Head of caudate nucleus (tissue), 42 donors: Measurements from ENCODE around the gene NFIB.

ENCODE experiments used
- DNase-seq, 42 donors: peaks; one replicate each; pipeline versions ENCODE4 v3.0.0 to v3.0.0-alpha.2; 2020 to 2021; ENCODE audit warnings: mixed read lengths in 7 of 42
- intact Hi-C: fragments of 100-400 bp; cut with DNase I; formaldehyde crosslinking; loops from one replicate; pipeline ENCODE4 v1.15.0; 2022

NFIB gene

DNA sequence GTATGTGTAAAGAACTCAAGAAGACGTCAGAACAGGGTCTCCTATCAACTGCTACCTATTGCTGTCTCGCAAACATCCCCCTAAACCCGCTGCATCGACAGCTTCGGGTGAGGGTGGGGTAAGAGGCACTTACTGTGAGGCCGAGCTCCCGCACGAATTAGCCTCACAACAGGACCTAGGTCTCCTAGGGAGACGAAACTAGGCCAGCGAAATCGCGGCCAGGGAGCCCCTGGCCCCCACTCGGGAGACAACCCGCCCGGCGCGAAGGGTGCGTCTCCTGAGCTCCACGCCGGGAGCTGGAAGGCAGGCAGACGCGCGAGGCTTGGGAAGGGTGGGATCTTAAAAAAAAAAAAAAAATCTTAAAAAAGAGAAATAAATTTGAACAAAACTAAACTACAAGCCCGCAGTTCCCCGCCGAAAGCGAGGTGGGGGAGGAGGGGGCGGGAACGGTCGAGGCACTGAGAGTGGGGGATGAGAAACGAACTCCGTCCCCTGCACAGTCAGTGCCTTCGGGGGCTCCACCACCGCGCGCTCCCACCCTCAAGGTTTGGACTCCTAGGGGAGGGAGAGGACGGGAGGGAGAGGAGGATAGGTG lies 33.0 kb upstream of the NFIB start:
- DNase-seq: peak in 22 of 42 donors; percentile 19 to 66 (median 42)
- intact Hi-C loops: no loop called here

- intact Hi-C loops: no loop called here
- DNase-seq: peak in 31 of 42 donors; percentile 19 to 78 (median 53)
Observed at GRCh38 chr9:14346231-14346791, 32.4 kb upstream of the NFIB start.

DNA sequence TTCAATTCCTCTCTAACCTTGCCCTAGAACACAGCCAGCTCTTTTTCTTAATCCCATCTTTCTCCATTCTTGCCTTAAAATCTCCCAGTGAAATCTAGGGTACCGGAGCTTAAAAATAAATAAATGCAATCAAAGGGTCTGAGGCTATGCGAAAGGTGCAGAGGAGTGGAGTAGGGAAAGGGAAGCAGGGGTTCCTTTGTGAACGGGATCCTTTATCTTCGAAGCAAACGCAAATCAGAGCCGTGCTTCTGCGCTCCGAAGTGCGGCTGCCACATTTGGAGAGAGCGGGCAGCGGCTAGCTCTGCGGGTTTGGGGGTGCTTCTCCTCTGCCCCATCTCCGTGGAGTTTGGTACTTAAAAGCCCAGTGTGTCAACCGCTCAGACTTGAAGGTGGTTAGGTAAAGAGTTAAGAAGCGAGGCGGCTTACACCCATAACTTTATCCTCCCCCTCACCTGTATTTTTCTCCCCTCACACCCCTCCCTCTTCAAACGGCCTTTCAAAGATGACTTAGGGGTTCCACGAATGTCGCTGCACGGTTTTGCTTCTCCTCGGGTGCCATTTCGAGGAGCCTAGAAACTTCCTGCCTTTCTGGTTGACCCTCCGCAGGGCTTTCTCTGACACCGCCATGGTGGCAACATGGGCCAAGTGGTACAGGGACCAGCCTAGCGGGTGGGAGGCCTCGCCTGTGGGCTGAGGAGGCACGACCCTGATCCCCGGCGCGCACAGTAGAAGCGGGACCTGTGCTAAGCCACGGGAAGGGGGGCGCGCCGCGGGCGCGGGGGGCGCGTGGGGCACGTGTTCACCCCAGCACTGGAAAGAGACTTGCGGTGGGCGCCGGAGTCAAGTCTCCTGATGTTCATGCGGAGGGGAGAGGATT lies 31.7 kb upstream of the NFIB start:
- intact Hi-C loops: loop anchor here (2.0 kb wide), 1 partner anchor 31 kb away; the partner anchor contains the start of gene NFIB
- DNase-seq: peak in 14 of 42 donors; percentile 22 to 63 (median 33)

DNA sequence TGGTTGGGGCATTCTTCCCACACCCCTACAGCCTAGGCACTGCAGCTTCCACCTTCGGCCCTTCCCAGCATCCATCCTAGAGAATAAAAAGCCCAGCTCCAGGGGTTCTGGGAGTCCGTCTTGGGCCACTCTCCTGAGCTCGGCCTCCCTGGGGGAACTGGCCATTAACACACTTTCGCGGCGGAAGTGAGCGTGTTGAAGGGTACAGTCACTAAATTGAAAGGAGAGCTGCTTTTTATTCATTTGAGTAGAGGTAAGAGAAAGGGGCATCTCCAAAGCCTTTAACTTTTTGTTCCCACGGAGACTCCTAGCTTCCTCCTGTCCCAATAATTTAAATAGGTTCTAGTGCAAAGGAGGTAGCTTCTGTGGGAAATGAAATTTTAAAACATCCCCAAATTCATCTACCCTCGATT lies 31.0 kb upstream of the NFIB start:
- intact Hi-C loops: loop anchor here (2.0 kb wide), 1 partner anchor 30 kb away; the partner anchor contains the start of gene NFIB
- DNase-seq: peak in 10 of 42 donors; percentile 28 to 65 (median 40)

DNA sequence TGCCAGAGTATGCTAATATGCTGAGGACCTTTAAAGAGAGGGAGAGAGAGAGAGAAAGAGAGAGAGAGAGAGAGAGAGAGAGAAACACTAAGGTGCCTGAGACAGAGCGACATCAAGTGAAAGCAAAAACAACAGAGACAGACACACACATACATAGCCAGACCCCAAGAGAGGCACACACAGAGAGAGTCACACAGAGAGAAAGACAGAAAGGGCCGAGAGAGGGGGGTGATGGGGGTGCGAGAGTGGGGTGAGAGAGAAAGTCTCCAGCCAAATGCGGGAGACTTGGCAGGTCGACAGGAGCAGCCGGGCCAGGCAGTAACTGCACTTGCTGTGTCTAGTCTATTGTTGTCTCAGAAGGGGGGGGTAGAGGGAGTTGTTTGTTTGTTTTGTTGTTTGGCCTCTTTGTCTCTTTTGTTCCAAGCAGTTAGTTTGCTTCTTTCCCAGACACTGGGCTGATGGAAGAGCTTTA lies 30.1 kb upstream of the NFIB start:
- intact Hi-C loops: loop anchor here (2.0 kb wide), 1 partner anchor 29 kb away; the partner anchor contains the start of gene NFIB
- peak; percentile 84 to 97 (median 93) for DNase-seq

DNA sequence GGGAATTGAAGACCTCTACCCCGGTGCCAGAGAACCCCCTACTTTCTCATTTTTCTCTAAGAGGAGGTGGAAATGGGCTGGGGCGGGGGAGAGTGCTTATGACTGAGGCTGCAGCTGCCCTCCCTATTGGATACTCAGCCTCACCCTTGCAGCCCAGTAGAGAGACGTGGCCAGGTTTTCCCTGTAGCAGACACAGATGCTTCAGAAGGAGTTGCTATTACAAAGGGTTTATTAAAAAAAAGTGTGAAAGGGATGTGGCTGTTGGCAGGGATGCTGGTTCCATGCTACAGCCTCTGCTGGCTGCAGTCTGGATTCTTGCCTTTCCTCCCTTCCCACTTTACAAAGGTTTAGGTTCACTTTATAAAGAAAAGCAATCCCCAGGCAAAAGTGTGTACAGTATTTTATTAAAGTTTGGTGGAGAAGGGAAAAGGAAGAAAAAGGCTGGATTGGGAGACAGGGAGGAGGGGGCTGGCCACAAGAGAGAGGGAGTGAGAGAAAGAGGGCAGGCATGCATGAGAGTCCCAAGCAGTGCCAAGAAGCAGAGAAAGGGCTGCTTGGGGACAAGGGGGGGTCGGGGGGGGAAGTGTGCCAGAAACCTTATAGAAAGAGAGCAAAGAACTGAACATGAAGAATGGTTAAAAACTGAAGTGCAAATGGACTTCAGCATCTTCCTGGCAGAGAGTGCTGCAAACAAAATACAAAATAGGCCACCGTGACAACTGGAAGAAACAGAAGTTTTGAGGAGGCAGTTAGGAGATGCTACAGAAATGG lies 29.5 kb upstream of the NFIB start:
- intact Hi-C loops: loop anchor here (2.0 kb wide), 1 partner anchor 29 kb away; the partner anchor contains the start of gene NFIB
- peak in 8 of 42 donors; percentile 17 to 56 (median 36) for DNase-seq

DNA sequence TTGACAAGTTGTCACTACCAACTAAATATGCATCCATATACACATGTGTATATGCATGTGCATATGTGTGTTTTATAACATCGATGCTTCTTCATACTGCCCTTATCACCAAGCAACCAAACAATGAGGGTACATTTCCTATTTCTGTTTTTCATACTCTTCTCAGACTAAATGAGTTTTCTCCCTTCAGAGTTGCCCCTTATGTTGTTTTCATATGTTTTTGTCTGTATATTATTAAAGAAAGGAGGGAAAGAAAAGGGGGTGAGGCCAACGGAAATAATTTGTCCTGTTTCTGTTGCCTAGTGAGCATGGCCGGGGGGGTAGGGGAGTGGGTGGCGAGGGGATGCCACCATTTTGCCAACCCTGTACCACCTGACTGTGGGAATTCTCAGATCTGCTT lies 28.8 kb upstream of the NFIB start:
- DNase-seq: no peak
- intact Hi-C loops: no loop called here

- no peak for DNase-seq
- intact Hi-C loops: no loop called here
Observed at GRCh38 chr9:14341437-14342122, 27.6 kb upstream of the NFIB start.

GRCh38 chr9:14340994-14341393 lies 27.1 kb upstream of the NFIB start:
- DNase-seq: no peak
- intact Hi-C loops: no loop called here

DNA sequence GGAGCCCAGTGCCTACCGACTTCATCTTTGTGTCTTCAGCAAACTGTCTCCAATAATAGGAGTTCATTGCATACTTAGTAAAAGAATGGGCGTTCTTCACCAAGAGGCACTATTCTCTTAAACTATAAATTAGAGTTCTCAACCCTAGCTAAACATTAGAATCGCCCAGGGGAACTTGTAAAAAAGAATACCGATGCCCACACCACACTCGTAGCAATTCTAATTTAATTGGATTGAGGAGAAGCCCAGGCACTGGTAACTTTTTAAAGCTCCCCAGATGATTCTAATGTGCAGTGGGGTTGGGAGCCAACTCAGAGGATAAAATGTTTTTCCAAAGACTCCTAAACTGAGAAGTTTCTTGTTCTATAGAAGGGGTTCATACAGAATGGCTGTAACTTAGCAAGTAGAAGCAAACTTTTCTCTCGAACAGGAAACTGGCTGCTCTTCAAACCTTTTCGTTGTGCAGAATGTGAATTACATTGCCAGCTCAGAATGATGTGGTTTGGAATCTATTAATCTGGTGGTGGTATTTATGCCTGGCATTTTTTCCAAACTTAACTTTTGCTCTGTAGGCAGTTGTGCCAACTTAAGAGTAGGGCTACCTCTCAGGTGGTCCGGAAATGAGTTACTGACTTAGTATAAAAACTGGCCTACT lies 26.4 kb upstream of the NFIB start:
- DNase-seq: no peak
- intact Hi-C loops: no loop called here

DNA sequence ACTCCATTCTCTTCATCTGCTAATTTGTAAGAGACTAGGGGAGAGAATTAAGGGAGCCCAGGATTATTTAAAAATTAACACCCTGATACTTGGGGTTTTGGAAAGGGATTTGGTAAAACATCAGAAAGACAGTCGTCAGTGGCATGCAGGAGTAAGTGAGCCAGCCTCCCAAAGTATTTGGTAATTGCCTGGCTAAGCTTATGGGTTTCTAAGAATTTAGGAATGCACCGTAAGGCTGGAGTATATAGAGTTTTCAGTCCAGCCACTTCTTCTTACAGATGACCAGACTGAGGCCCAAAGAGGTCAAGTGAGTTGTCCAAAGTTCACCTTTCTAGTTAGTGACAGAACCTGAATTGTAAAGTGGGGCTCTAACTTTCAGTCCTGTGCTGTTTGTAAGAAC lies 25.8 kb upstream of the NFIB start:
- DNase-seq: no peak
- intact Hi-C loops: no loop called here

GRCh38 chr9:14337615-14338014 lies 23.7 kb upstream of the NFIB start:
- intact Hi-C loops: no loop called here
- no peak for DNase-seq

DNA sequence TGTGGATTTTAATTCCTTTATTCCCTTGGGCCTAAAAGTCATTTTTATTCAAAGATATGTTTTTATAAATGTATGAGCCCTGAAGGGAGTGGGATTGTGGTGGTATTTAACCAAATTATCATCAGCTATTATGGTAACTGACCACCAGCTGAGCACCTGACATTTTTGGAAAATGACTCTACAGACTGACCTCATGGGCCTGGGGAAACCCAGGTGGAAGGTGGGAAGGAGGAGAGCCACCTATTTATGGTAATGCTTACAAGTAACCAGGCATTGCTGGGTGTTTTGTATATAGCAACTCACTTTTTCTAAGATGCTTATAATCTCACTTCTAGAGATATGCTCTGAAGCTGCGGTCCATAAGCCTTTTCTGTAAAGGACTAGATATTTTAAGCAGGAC lies 22.3 kb upstream of the NFIB start:
- no peak for DNase-seq
- intact Hi-C loops: no loop called here

DNA sequence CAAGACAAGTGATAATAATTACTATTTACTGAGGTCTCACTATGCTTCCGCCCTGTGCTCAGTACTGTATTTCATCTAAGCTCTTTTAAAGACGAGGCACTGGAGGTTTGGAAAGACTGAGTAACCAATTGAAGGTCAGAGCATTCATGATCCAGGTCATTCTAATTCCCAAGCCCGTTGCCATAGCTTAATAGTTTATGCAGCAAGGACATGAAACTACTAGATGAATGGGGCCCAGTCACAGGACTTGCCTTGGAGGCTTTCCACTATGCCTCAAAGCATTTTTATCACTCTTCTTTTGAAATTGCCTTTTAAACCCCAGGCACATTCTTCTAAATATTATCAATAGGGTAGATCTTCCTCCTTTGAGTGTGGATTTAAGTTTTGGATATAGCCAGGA lies 17.2 kb upstream of the NFIB start:
- intact Hi-C loops: no loop called here
- DNase-seq: peak in 1 of 42 donors; percentile 43

- intact Hi-C loops: no loop called here
Observed at GRCh38 chr9:14327036-14327435, 13.1 kb upstream of the NFIB start.

DNA sequence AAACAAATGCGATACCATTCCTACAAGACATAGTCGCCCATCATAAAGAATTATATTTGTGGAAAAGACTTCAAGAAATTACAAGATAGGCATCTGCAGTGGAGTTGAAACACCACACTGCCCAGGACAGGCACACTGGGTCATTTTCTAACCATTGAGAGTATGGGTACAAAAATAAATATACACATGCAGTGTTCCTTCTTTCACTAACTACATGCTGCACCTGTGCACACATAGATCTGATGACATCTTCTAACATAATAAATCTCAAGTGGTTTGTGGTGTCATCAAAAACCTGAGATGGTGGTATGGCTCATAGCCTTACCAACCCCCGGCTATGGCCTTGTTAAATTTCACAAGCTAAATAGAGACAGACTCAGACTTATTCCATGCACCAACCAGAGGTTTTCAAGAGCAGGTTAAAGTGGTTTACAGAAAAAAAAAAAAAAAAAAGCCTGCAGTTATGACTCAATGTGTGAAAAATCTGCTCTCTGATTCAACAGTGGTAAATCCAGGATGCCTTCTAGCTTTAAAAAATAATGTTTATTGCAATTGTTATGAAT lies 12.4 kb upstream of the NFIB start:
- intact Hi-C loops: no loop called here
- DNase-seq: no peak

More at GRCh38 chr9:14327036-14327435, 13.1 kb upstream of the NFIB start:
- no peak for DNase-seq

GRCh38 chr9:14325147-14325546 lies 11.2 kb upstream of the NFIB start:
- DNase-seq: no peak
- intact Hi-C loops: no loop called here
